Gastrocnemius medialis (tissue), 4 donors: ENCODE results near the gene ELMO1. TPM values are rescaled to one million over a fixed set of nuclear protein-coding genes. Genes with fewer than 3 reads are reported as not detected.

Source experiments
- ATAC-seq, 2 donors: fragments of 150-250 bp; one replicate each; pipeline ENCODE4 v1.9.1; 2016
- DNase-seq, 2 donors: peaks; one replicate each; pipeline ENCODE4 v3.0.0-alpha.2; 2019
- H3K27ac ChIP-seq, 4 donors: fragments of 200-600 bp; sonication (generic); 1 replicate in 1 of 4; 2 replicates in 3 of 4; pipeline ENCODE4 v1.5.1; 2016 to 2018; ENCODE audit warnings: mild to moderate bottlenecking in 2 of 4, moderate library complexity in 1 of 4
- H3K27me3 ChIP-seq, 3 donors: fragments of 200-600 bp; sonication (generic) in 2 of 3; 1 replicate in 1 of 3; 2 replicates in 2 of 3; pipeline versions ENCODE4 v1.5.1 to v1.6.0; 2016 to 2019; ENCODE audit warnings: mild to moderate bottlenecking in 1 of 3, moderate library complexity in 1 of 3
- H3K36me3 ChIP-seq, 2 donors: fragments of 200-600 bp; sonication (generic) in 1 of 2; one replicate each; pipeline ENCODE4 v1.5.1; 2017 to 2018
- H3K4me1 ChIP-seq, 2 donors: fragments of 200-600 bp; sonication (generic) in 1 of 2; one replicate each; pipeline ENCODE4 v1.5.1; 2016 to 2017; ENCODE audit warnings: mild to moderate bottlenecking in 2 of 2
- H3K4me3 ChIP-seq, 4 donors: fragments of 200-600 bp; sonication (generic) in 3 of 4; 1 replicate in 1 of 4; 2 replicates in 3 of 4; pipeline ENCODE4 v1.5.1; 2016 to 2019; ENCODE audit warnings: mild to moderate bottlenecking in 2 of 4
- H3K9me3 ChIP-seq, 3 donors: fragments of 200-600 bp; sonication (generic) in 2 of 3; 1 replicate in 1 of 3; 2 replicates in 2 of 3; pipeline ENCODE4 v1.5.1; 2016 to 2019
- CTCF ChIP-seq, 5 experiments: fragments of 450-650 bp in 3 of 5; fragments of 200-600 bp in 2 of 5; sonication (generic) in 2 of 5; IDR thresholded peaks in 4 of 5; conservative IDR thresholded peaks in 1 of 5; 1 replicate in 4 of 5; 2 replicates in 1 of 5; pipeline ENCODE4 v1.5.1; 2016 to 2019; ENCODE audit warnings: antibody characterized with exemption in 5 of 5, mild to moderate bottlenecking in 3 of 5, moderate library complexity in 3 of 5
- POLR2A ChIP-seq, 2 donors: fragments of 450-650 bp; IDR thresholded peaks; one replicate each; pipeline ENCODE4 v1.6.1; 2017; ENCODE audit warnings: antibody characterized with exemption in 2 of 2, mild to moderate bottlenecking in 2 of 2, moderate library complexity in 2 of 2
- in situ Hi-C, 4 donors: fragments of 200-750 bp; cut with MboI; loops; one replicate each; pipeline versions ENCODE4 v1.15.0 to v1.8.0; 2017; ENCODE audit warnings: low sequenced_read_pairs in 4 of 4
- intact Hi-C: fragments of 100-400 bp; cut with DNase I; formaldehyde crosslinking; loops from one replicate; pipeline ENCODE4 v1.15.1; 2023; ENCODE audit warnings: low total_unique reads
- total RNA-seq, 4 donors: library from RNA; depleted of rRNA; stranded (reverse); fragments of >200 nt; gene quantifications; one replicate each; pipeline versions ENCODE4 v1.1.0 to v1.2.3, GENCODE V29; 2016

ELMO1 gene
- total RNA-seq, 4 donors from 2014 or later, result 8.4 to 18.9 (median 14.6) TPM

DNA sequence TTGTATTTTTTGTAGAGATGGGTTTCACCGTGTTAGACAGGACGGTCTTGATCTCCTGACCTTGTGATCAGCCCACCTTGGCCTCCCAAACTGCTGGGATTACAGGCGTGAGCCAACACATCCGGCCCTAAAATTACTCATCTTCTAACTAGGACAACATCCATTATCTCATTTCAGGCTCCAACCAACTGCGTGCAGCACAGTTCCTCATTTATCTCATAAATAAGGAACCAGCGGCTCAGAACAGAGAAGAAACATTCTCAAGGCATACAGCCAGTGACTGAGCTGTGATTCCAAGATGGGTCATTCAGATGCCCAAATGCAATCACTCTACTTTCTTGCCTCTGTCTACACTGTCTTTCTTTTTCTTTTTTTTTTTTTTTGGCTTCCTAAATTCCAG is 356.1 kb downstream of the ELMO1 start:
- Histone ChIP-seq H3K27ac (no peak overlapping the region), H3K4me3 (no peak overlapping the region), H3K4me1 (no peaks in the 10 kb centered on the region), H3K36me3 (no peaks in the 10 kb centered on the region), H3K9me3 (no peaks in the 10 kb centered on the region), H3K27me3 (no peaks in the 10 kb centered on the region)
- ATAC-seq (no peak), DNase-seq (peak; percentile 3 to 28)
- in situ Hi-C loops (no loop called here), intact Hi-C loops (no loop called here)
- TF ChIP-seq POLR2A (IDR thresholded peaks at IDR 0.05) (no peak), CTCF (IDR thresholded peaks at IDR 0.05 in 4 of 5, conservative IDR thresholded peaks at IDR 0.05 in 1 of 5) (no peak)

DNA sequence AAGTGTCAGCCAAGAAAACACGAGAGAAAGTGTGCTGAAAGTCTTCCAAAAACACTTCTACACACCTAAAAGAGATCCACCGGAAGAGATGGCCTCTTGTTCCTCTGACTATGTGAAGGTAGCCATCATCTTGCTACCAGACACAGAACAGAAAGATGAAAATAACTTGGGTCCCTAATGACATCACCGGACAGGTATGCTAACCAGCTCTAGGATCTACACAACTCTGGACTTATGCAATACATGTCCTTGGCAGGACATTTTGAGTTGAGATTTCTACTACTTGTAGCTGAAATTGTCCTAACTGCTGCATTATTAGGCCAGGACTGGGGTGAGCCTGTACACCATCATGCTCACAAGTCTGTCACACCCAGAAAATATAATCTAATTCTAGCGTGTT is 358.7 kb downstream of the ELMO1 start:
- ATAC-seq, result peak; percentile 80 to 81
- no peaks in the 10 kb centered on the region for H3K36me3 ChIP-seq
- no peak overlapping the region for H3K4me3 ChIP-seq
- DNase-seq, result peak in 1 of 2 donors; percentile 10
- H3K4me1 ChIP-seq, result no peaks in the 10 kb centered on the region
- H3K9me3 ChIP-seq, result no peaks in the 10 kb centered on the region
- no peak overlapping the region for H3K27ac ChIP-seq
- intact Hi-C loops, result no loop called here
- TF ChIP-seq POLR2A (IDR thresholded peaks at IDR 0.05), result no peak
- no peak for TF ChIP-seq CTCF (IDR thresholded peaks at IDR 0.05 in 4 of 5, conservative IDR thresholded peaks at IDR 0.05 in 1 of 5)
- no peaks in the 10 kb centered on the region for H3K27me3 ChIP-seq
- in situ Hi-C loops, result no loop called here

DNA sequence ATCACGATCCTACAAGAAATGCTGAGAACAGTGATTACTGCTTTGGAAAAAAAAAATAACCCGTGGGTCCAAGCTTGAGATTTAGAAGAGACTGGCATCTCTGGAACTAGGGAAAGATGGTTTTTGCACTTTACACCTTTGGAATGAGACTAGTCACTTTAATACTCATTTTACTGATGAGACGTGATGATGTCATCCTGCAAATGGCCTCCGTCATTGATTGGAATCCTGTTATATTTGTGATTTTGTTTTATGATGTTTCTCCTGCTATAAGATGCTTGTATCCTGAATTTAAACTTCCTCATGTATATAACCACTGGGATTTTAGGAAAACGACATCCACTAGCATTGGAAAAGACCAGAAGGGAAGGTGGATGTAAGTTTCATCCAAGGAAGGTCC is 363.1 kb downstream of the ELMO1 start:
- H3K27ac ChIP-seq, result no peak overlapping the region
- H3K4me1 ChIP-seq, result peaks cover 0 to 4% of the 10 kb centered on the region in 2 donors
- DNase-seq (no peak), ATAC-seq (no peak)
- H3K4me3 ChIP-seq, result no peak overlapping the region
- H3K27me3 ChIP-seq, result no peaks in the 10 kb centered on the region
- TF ChIP-seq POLR2A (IDR thresholded peaks at IDR 0.05) (no peak), CTCF (IDR thresholded peaks at IDR 0.05 in 4 of 5, conservative IDR thresholded peaks at IDR 0.05 in 1 of 5) (no peak)
- intact Hi-C loops, result no loop called here
- in situ Hi-C loops, result no loop called here
- no peaks in the 10 kb centered on the region for H3K36me3 ChIP-seq
- no peaks in the 10 kb centered on the region for H3K9me3 ChIP-seq

DNA sequence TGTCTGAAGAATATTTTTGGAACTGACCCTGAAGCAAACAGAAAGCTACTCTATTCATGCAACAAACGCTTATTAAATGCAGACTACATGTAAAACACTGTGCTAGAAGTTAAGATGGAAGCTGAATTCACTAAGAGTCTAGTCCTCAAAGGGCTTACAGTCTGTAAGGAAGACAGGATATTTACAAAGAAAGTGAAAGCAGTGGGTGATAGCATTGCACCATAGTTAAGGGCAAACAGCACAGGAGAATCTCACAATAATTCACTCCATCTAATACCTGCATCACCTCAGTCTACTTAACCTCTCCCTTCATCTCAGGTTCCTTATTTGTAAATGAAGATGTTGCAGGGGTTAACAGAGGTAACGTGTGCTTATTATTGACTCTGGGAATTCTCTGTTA is 364.4 kb downstream of the ELMO1 start:
- H3K4me3 ChIP-seq, result no peak overlapping the region
- TF ChIP-seq CTCF (IDR thresholded peaks at IDR 0.05 in 4 of 5, conservative IDR thresholded peaks at IDR 0.05 in 1 of 5) (no peak), POLR2A (IDR thresholded peaks at IDR 0.05) (no peak)
- in situ Hi-C loops, result no loop called here
- intact Hi-C loops, result no loop called here
- ATAC-seq (no peak), DNase-seq (no peak)
- peak overlapping the region; percentile 18 to 63 (median 50) for H3K27ac ChIP-seq
- H3K36me3 ChIP-seq, result no peaks in the 10 kb centered on the region
- H3K4me1 ChIP-seq, result peaks cover 0 to 4% of the 10 kb centered on the region in 2 donors
- no peaks in the 10 kb centered on the region for H3K27me3 ChIP-seq
- H3K9me3 ChIP-seq, result no peaks in the 10 kb centered on the region
